Myocyte (in vitro differentiated cells): ENCODE data around the gene PTTG1IP2. TPM values are rescaled to one million over a fixed set of nuclear protein-coding genes. Genes with fewer than 3 reads are reported as not detected.

Experiments
- DNase-seq: peaks from one replicate; pipeline ENCODE4 v3.0.0-alpha.2; 2012; ENCODE audit warnings: low read depth
- polyA plus RNA-seq: library from polyadenylated mRNA; unstranded; fragments of >200 nt; gene quantifications from one replicate; pipeline ENCODE4 v1.2.1, GENCODE V29; 2012; ENCODE audit warnings: missing spikeins
- total RNA-seq: library from RNA; depleted of rRNA; stranded (reverse); fragments of >200 nt; gene quantifications from 2 replicates; pipeline ENCODE4 v1.2.3, GENCODE V29; 2014

PTTG1IP2 gene
- total RNA-seq, result not detected in 2 replicates
- not detected for polyA plus RNA-seq

- no peak for DNase-seq
Measured at GRCh38 chr7:90469554-90469953, at the start of gene PTTG1IP2. TSS of gene PTTG1IP2 (plus strand) at chr7:90469639. CDS start at chr7:90469787, 148 bp downstream.

- DNase-seq, result no peak
Measured at GRCh38 chr7:90421651-90422050, 47.8 kb upstream of the PTTG1IP2 start.

- no peak for DNase-seq
Measured at GRCh38 chr7:90424720-90425119, 44.7 kb upstream of the PTTG1IP2 start.

- no peak for DNase-seq
Measured at GRCh38 chr7:90425376-90425775, 44.1 kb upstream of the PTTG1IP2 start.

- peak; percentile 92 for DNase-seq
Measured at GRCh38 chr7:90430614-90431460, 38.6 kb upstream of the PTTG1IP2 start.

GRCh38 chr7:90432752-90433151 lies 36.7 kb upstream of the PTTG1IP2 start:
- DNase-seq, result no peak

- no peak for DNase-seq
Measured at GRCh38 chr7:90433221-90433620, 36.2 kb upstream of the PTTG1IP2 start.

GRCh38 chr7:90445633-90446032 lies 23.8 kb upstream of the PTTG1IP2 start:
- no peak for DNase-seq

GRCh38 chr7:90446137-90446899 lies 23.1 kb upstream of the PTTG1IP2 start:
- DNase-seq, result no peak

- peak; percentile 77 for DNase-seq
Measured at GRCh38 chr7:90453259-90453891, 16.1 kb upstream of the PTTG1IP2 start.

- no peak for DNase-seq
Measured at GRCh38 chr7:90453931-90454330, 15.5 kb upstream of the PTTG1IP2 start.

- peak; percentile 79 for DNase-seq
Measured at GRCh38 chr7:90455163-90456030, 14.0 kb upstream of the PTTG1IP2 start.

- DNase-seq, result no peak
Measured at GRCh38 chr7:90458104-90458503, 11.3 kb upstream of the PTTG1IP2 start.

- no peak for DNase-seq
Measured at GRCh38 chr7:90459888-90460287, 9.6 kb upstream of the PTTG1IP2 start.

GRCh38 chr7:90461219-90461618 lies 8.2 kb upstream of the PTTG1IP2 start:
- DNase-seq, result peak; percentile 67

GRCh38 chr7:90463151-90463628 lies 6.2 kb upstream of the PTTG1IP2 start:
- peak; percentile 29 for DNase-seq

- DNase-seq, result no peak
Measured at GRCh38 chr7:90465816-90466215, 3.6 kb upstream of the PTTG1IP2 start.

GRCh38 chr7:90472805-90473540 lies 3.5 kb downstream of the PTTG1IP2 start:
- DNase-seq, result peak; percentile 56

- DNase-seq, result no peak
Measured at GRCh38 chr7:90473814-90474213, 4.4 kb downstream of the PTTG1IP2 start.
